Fibroblast of pulmonary artery (primary cell): ENCODE data around the gene PAFAH1B1.
"Not testable (repeated sequence)": the region's sequence is repeated elsewhere in the genome, so short reads cannot be mapped to it uniquely, and the experiment has no call there.

Experiments used
- DNase-seq: peaks from one replicate; pipeline ENCODE4 v3.0.0-alpha.2; 2010; ENCODE audit warnings: low read depth
- H3K4me3 ChIP-seq: replicated peaks from 2 replicates; pipeline ENCODE4 v1.5.1; 2011; ENCODE audit warnings: low read depth, mild to moderate bottlenecking, control low read depth, low read length, moderate library complexity
- CTCF ChIP-seq: IDR thresholded peaks from 2 replicates; pipeline ENCODE4 v1.5.1; 2011; ENCODE audit warnings: mild to moderate bottlenecking, control low read depth, low read length, inconsistent platforms; ENCODE audit errors: missing control alignments

PAFAH1B1 gene

GRCh38 chr17:2637422-2637821 is 44.0 kb downstream of the PAFAH1B1 start:
- no peak for DNase-seq
- no peak for TF ChIP-seq CTCF
- no peak overlapping the region for H3K4me3 ChIP-seq

GRCh38 chr17:2644971-2645370 is 51.5 kb downstream of the PAFAH1B1 start:
- TF ChIP-seq CTCF, result no peak
- no peak for DNase-seq
- H3K4me3 ChIP-seq, result no peak overlapping the region

DNA sequence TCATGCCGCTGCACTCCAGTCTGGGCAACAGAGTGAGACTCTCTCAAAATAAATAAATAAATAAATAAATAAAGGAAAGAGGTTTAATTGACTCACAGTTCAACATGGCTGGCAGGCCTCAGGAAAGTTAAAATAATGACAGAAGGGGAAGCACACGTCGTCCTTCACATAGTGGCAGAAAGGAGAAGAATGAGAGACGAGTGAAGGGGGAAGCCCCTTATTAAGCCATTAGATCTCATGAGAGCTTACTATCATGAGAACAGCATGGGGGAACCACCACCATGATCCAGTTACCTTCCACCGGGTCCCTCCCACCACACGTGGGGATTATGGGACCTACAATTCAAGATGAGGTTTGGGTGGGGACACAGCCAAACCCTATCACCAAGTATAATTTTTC is 54.5 kb downstream of the PAFAH1B1 start:
- no peak for TF ChIP-seq CTCF
- no peak overlapping the region for H3K4me3 ChIP-seq
- DNase-seq, result no peak

DNA sequence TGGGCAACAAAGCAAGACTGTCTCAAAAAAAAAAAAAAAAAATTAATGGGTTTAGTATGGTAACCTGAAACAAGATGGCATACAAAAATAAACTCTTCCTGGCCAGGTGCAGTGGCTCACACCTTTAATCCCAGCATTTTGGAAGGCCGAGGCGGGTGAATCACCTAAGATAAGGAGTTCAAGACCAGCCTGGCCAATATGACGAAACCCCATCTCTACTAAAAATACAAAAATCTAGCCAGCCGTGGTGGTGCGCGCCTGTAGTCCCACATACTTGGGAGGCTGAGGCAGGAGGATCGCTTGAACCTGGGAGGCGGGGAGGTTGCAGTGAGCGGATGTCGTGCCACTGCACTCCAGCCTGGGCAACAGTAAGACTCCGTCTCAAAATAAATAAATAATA is 55.7 kb downstream of the PAFAH1B1 start:
- no peak overlapping the region for H3K4me3 ChIP-seq
- DNase-seq, result no peak
- TF ChIP-seq CTCF, result no peak

GRCh38 chr17:2652911-2653310 is 59.5 kb downstream of the PAFAH1B1 start:
- DNase-seq, result not testable (repeated sequence)

DNA sequence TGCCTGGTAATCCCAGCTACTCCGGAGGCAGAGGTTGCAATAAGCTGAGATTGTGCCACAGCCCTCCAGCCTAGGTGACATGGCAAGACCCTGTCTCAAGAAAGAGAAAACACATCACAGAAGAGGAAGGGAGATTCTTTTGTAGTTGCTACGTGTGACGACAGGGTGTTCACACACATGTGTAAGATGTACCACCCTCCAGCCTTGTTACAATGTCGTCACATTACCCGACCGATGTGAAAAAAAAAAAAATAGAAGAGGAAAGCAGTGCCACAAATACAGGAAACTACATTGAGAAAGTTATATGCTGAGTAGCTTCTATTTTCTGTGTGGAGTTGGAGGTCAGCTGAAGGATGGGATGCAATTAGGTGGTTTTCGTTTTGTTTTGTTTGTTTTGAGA is 62.1 kb downstream of the PAFAH1B1 start:
- DNase-seq, result no peak
- no peak for TF ChIP-seq CTCF
- H3K4me3 ChIP-seq, result no peak overlapping the region

More at GRCh38 chr17:2652911-2653310, 59.5 kb downstream of the PAFAH1B1 start:
- H3K4me3 ChIP-seq, result not testable (repeated sequence)

- DNase-seq, result no peak
- no peak for TF ChIP-seq CTCF
Measured at GRCh38 chr17:2656283-2656682, 62.8 kb downstream of the PAFAH1B1 start.

DNA sequence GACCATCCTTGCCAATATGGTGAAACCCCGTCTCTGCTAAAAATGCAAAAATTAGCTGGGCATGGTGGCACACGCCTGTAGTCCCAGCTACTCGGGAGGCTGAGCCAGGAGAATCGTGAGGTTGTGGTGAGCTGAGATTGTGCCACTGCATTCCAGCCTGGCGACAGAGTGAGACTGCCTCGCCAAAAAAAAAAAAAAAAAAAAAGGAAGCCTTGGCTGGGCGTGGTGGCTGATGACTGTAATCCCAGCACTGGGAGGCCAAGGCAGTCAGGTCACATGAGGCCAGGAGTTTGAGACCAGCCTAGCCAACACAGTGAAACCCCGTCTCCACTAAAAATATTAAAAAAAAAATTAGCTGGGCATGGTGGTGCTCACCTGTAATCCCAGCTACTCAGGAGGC is 65.9 kb downstream of the PAFAH1B1 start:
- peak; percentile 34 for DNase-seq
- not testable (repeated sequence) for H3K4me3 ChIP-seq

More at GRCh38 chr17:2656283-2656682, 62.8 kb downstream of the PAFAH1B1 start:
- no peak overlapping the region for H3K4me3 ChIP-seq

DNA sequence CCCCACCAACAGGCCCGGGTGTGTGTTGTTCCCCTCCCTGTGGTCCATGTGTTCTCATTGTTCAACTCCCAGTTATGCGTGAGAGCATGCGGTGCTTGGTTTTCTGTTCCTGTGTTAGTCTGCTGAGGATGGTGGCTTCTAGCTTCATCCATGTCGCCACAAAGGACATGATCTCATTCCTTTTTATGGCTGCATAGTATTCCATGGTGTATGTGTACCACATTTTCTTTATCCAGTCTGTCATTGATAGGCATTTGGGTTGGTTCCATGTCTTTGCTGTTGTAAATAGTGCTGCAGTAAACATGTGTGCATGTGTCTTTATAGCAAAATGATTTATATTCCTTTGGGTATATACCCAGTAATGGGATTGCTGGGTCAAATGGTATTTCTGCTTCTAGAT is 67.0 kb downstream of the PAFAH1B1 start:
- not testable (repeated sequence) for H3K4me3 ChIP-seq

More for the DNA sequence above, 67.0 kb downstream of the PAFAH1B1 start:
- DNase-seq, result not testable (repeated sequence)
